IMR-90 (cell line): ENCODE measurements around the gene TIAM2. TPM values are rescaled to one million over a fixed set of nuclear protein-coding genes. Genes with fewer than 3 reads are reported as not detected.

ENCODE experiments used
- ATAC-seq: fragments of 200-7000 bp; cut with Tn5 transposase; 2 replicates; pipeline ENCODE4 v1.9.1; 2020; ENCODE audit warnings: low read depth, mild to moderate bottlenecking, moderate library complexity
- BruUV-seq: library from RNA; stranded (reverse); fragments of 400-500 nt; replicated peaks from 2 replicates; lab custom pipeline; 2021; lab: Mats Ljungman, UMichigan
- CTCF ChIA-PET: fragments of 300-600 bp; formaldehyde crosslinking; extraction: SDS; loops from one replicate; lab custom pipeline; 2021; ENCODE audit warnings: antibody characterized with exemption; lab: Yijun Ruan, JAX
- POLR2A ChIA-PET: fragments of 300-600 bp; sonication (Branson Sonifier 250); formaldehyde crosslinking; loops from one replicate; lab custom pipeline; 2022; ENCODE audit warnings: antibody characterized with exemption; ENCODE audit not compliant: unreplicated experiment; lab: Charles Lee
- DNase-seq: peaks from one replicate; pipeline ENCODE4 v3.0.0; 2013
- H2AFZ ChIP-seq: replicated peaks from 2 replicates; pipeline ENCODE3; 2013; ENCODE audit warnings: low read length, mild to moderate bottlenecking; ENCODE audit not compliant: poor library complexity
- H2AK5ac ChIP-seq: 2 replicates; pipeline ENCODE4 v1.6.1; 2013; ENCODE audit warnings: low read depth, low read length, inconsistent platforms
- H2AK9ac ChIP-seq: replicated peaks from 2 replicates; pipeline ENCODE3; 2013; ENCODE audit warnings: mild to moderate bottlenecking, low read depth, low read length, moderate library complexity; ENCODE audit not compliant: poor library complexity
- H2BK120ac ChIP-seq: 2 replicates; pipeline ENCODE4 v1.6.1; 2013; ENCODE audit warnings: low read depth, low read length, inconsistent platforms
- H2BK15ac ChIP-seq: 3 replicates; pipeline ENCODE4 v1.6.1; 2013; ENCODE audit warnings: low read depth, low read length, inconsistent platforms
- H2BK20ac ChIP-seq: 2 replicates; pipeline ENCODE4 v1.6.1; 2013; ENCODE audit warnings: low read depth, mild to moderate bottlenecking, inconsistent platforms, low read length, moderate library complexity
- H2BK5ac ChIP-seq: 2 replicates; pipeline ENCODE4 v1.6.1; 2013; ENCODE audit warnings: mild to moderate bottlenecking, low read depth, low read length, inconsistent platforms; ENCODE audit not compliant: poor library complexity, severe bottlenecking
- H3K14ac ChIP-seq: replicated peaks from 2 replicates; pipeline ENCODE4 v1.6.1; 2013; ENCODE audit warnings: low read depth, low read length, inconsistent platforms
- H3K18ac ChIP-seq: 2 replicates; pipeline ENCODE4 v1.6.1; 2013; ENCODE audit warnings: low read depth, low read length, control low read depth
- H3K23ac ChIP-seq: 2 replicates; pipeline ENCODE4 v1.6.1; 2013; ENCODE audit warnings: low read depth, low read length, inconsistent platforms
- H3K27ac ChIP-seq: 2 replicates; pipeline ENCODE4 v1.5.1; 2013; ENCODE audit warnings: mild to moderate bottlenecking, control low read depth, low read length; ENCODE audit not compliant: insufficient read depth
- H3K27me3 ChIP-seq: 2 replicates; pipeline ENCODE4 v1.6.1; 2013; ENCODE audit warnings: low read length; ENCODE audit not compliant: control insufficient read depth, insufficient read depth
- H3K36me3 ChIP-seq: 2 replicates; pipeline ENCODE4 v1.6.1; 2013; ENCODE audit warnings: low read length, mixed read lengths; ENCODE audit not compliant: control insufficient read depth, insufficient read depth
- H3K4ac ChIP-seq: 2 replicates; pipeline ENCODE4 v1.6.1; 2013; ENCODE audit warnings: low read depth, low read length, inconsistent platforms
- H3K4me1 ChIP-seq: 2 replicates; pipeline ENCODE4 v1.6.1; 2013; ENCODE audit warnings: low read length, mixed read lengths; ENCODE audit not compliant: control insufficient read depth, insufficient read depth
- H3K4me2 ChIP-seq: 2 replicates; pipeline ENCODE4 v1.6.1; 2013; ENCODE audit warnings: low read depth, mild to moderate bottlenecking, control low read depth, low read length, moderate library complexity
- H3K4me3 ChIP-seq: 2 replicates; pipeline ENCODE4 v1.5.1; 2013; ENCODE audit warnings: low read depth, mild to moderate bottlenecking, control low read depth, low read length, moderate library complexity; ENCODE audit not compliant: insufficient read depth
- H3K56ac ChIP-seq: 2 replicates; pipeline ENCODE4 v1.6.1; 2013; ENCODE audit warnings: low read length, inconsistent platforms; ENCODE audit not compliant: insufficient read depth; ENCODE audit errors: extremely low read depth
- H3K79me1 ChIP-seq, 2 experiments: 2 replicates each; pipeline ENCODE4 v1.6.1; 2013; ENCODE audit warnings: low read length in 2 of 2, inconsistent platforms in 1 of 2, low read depth in 1 of 2
- H3K9ac ChIP-seq: 2 replicates; pipeline ENCODE4 v1.6.1; 2013; ENCODE audit warnings: low read depth, low read length, control low read depth
- H3K9me1 ChIP-seq: 2 replicates; pipeline ENCODE4 v1.6.1; 2013; ENCODE audit warnings: low read length, inconsistent platforms; ENCODE audit not compliant: insufficient read depth
- H3K9me3 ChIP-seq: 2 replicates; pipeline ENCODE4 v1.6.1; 2013; ENCODE audit warnings: low read length; ENCODE audit not compliant: control insufficient read depth, insufficient read depth
- H4K20me1 ChIP-seq: 2 replicates; pipeline ENCODE4 v1.6.1; 2013; ENCODE audit warnings: low read length, inconsistent platforms; ENCODE audit not compliant: insufficient read depth
- H4K5ac ChIP-seq: 2 replicates; pipeline ENCODE4 v1.6.1; 2013; ENCODE audit warnings: mild to moderate bottlenecking, low read depth, low read length, control low read depth
- H4K8ac ChIP-seq, 2 experiments: 2 replicates each; pipeline ENCODE4 v1.6.1; 2013; ENCODE audit warnings: low read depth in 2 of 2, low read length in 2 of 2, control low read depth in 1 of 2, inconsistent platforms in 1 of 2
- H4K91ac ChIP-seq: 2 replicates; pipeline ENCODE4 v1.6.1; 2013; ENCODE audit warnings: low read depth, low read length, inconsistent platforms; ENCODE audit not compliant: insufficient read depth
- BHLHE40 ChIP-seq: fragments of 150-350 bp; IDR thresholded peaks from 2 replicates; pipeline ENCODE4 v1.6.1; 2016; ENCODE audit warnings: mild to moderate bottlenecking, low read depth, low read length
- CEBPB ChIP-seq: IDR thresholded peaks from 2 replicates; pipeline ENCODE4 v1.6.1; 2012; ENCODE audit warnings: low read depth, low read length, improper control_type of control experiment
- CHD1 ChIP-seq: IDR thresholded peaks from 2 replicates; pipeline ENCODE4 v1.6.1; 2012; ENCODE audit warnings: low read depth, low read length, improper control_type of control experiment
- CTCF ChIP-seq: conservative IDR thresholded peaks from 2 replicates; pipeline ENCODE4 v1.5.1; 2012; ENCODE audit warnings: mild to moderate bottlenecking, low read depth, low read length, improper control_type of control experiment
- ELK1 ChIP-seq: fragments of 150-350 bp; IDR thresholded peaks from 2 replicates; pipeline ENCODE4 v1.6.1; 2016; ENCODE audit warnings: low read depth, mild to moderate bottlenecking, low read length, moderate library complexity, borderline replicate concordance
- FOS ChIP-seq: fragments of 150-350 bp; IDR thresholded peaks from 2 replicates; pipeline ENCODE4 v1.6.1; 2016; ENCODE audit warnings: low read depth, low read length
- MAFK ChIP-seq: IDR thresholded peaks from 2 replicates; pipeline ENCODE4 v1.6.1; 2012; ENCODE audit warnings: low read depth, low read length, improper control_type of control experiment
- MAZ ChIP-seq: IDR thresholded peaks from 2 replicates; pipeline ENCODE4 v1.6.1; 2012; ENCODE audit warnings: low read depth, mild to moderate bottlenecking, low read length, improper control_type of control experiment, moderate library complexity, borderline replicate concordance
- MXI1 ChIP-seq: IDR thresholded peaks from 2 replicates; pipeline ENCODE4 v1.6.1; 2012; ENCODE audit warnings: low read depth, mild to moderate bottlenecking, low read length, moderate library complexity, borderline replicate concordance
- NFE2L2 ChIP-seq: fragments of 150-350 bp; IDR thresholded peaks from 2 replicates; pipeline ENCODE4 v1.6.1; 2016; ENCODE audit warnings: low read depth, mild to moderate bottlenecking, low read length
- POLR2A ChIP-seq: IDR thresholded peaks from 2 replicates; pipeline ENCODE4 v1.6.1; 2012; ENCODE audit warnings: mild to moderate bottlenecking, low read depth, low read length
- RAD21 ChIP-seq: IDR thresholded peaks from 2 replicates; pipeline ENCODE4 v1.6.1; 2012; ENCODE audit warnings: low read length, improper control_type of control experiment
- RCOR1 ChIP-seq: IDR thresholded peaks from 2 replicates; pipeline ENCODE4 v1.6.1; 2012; ENCODE audit warnings: mild to moderate bottlenecking, low read length, improper control_type of control experiment; ENCODE audit not compliant: insufficient replicate concordance
- RFX5 ChIP-seq: IDR thresholded peaks from 2 replicates; pipeline ENCODE4 v1.8.0; 2012; ENCODE audit warnings: low read depth, mild to moderate bottlenecking, low read length, moderate library complexity
- SMC3 ChIP-seq: fragments of 150-350 bp; IDR thresholded peaks from 2 replicates; pipeline ENCODE4 v1.6.1; 2016; ENCODE audit warnings: low read depth, mild to moderate bottlenecking, antibody characterized with exemption, low read length, moderate library complexity
- WGBS, 2 experiments: methylation state at CpG; one replicate each; pipeline versions ENCODE4 v1.1.5 to v1.1.7; 2013; ENCODE audit warnings: missing lambda C conversion rate in 2 of 2; ENCODE audit not compliant: insufficient read length in 1 of 2; ENCODE audit errors: extremely low coverage in 2 of 2; 5-methylcytosine and 5-hydroxymethylcytosine counted together
- dilution Hi-C: fragments of 300-500 bp; cut with HindIII; formaldehyde crosslinking; loops from one replicate; pipeline ENCODE4 v1.14.3; 2018; ENCODE audit warnings: low sequenced_read_pairs; ENCODE audit not compliant: unreplicated experiment
- in situ Hi-C: fragments of 300-500 bp; cut with MboI; formaldehyde crosslinking; loops from 3 replicates; pipeline ENCODE4 v1.14.3; 2019; ENCODE audit warnings: low sequenced_read_pairs, inconsistent platforms, mixed read lengths
- intact Hi-C: fragments of 100-400 bp; cut with micrococcal nuclease; formaldehyde crosslinking; loops from 2 replicates; pipeline ENCODE4 v1.10.0; 2022
- polyA plus RNA-seq, 3 experiments: library from polyadenylated mRNA; depleted of rRNA; stranded (reverse); fragments of >200 nt; gene quantifications; 2 replicates each; pipeline ENCODE4 v1.2.3, GENCODE V29; 2012; ENCODE audit warnings: low replicate concordance in 1 of 3
- total RNA-seq: library from RNA; depleted of rRNA; stranded (reverse); fragments of >200 nt; gene quantifications from 2 replicates; pipeline ENCODE4 v1.2.3, GENCODE V29; 2012
- TF ChIP-seq, protein P1 (sequence below): fragments of 150-350 bp; IDR thresholded peaks from 2 replicates; pipeline ENCODE4 v1.6.1; 2017; ENCODE audit warnings: mild to moderate bottlenecking, antibody characterized with exemption, low read length, low read depth

Gene TIAM2
- total and polyA plus RNA-seq, 2 of the 4 experiments (the other 2 are of a cell fraction): 3.1 to 4.7 TPM

- in situ Hi-C loops: no loop called here
- Histone ChIP-seq H2BK120ac (no peak overlapping the region), H3K4me3 (no peak overlapping the region), H2BK20ac (no peak overlapping the region), H2BK5ac (no peak overlapping the region), H3K79me1 (no peaks in the 10 kb centered on the region; a peak in 1 of 4 replicates), H4K5ac (no peak overlapping the region), H4K20me1 (no peaks in the 10 kb centered on the region), H3K36me3 (no peaks in the 10 kb centered on the region), H3K18ac (no peak overlapping the region), H3K4me1 (no peaks in the 10 kb centered on the region; the same call in 1 of the 2 replicates), H3K14ac (no peak overlapping the region), H2AK9ac (no peak overlapping the region), H2BK15ac (no peak overlapping the region), H3K9ac (no peak overlapping the region), H3K9me3 (no peaks in the 10 kb centered on the region), H3K4me2 (no peak overlapping the region), H4K91ac (no peak overlapping the region), H3K23ac (no peak overlapping the region), H3K27me3 (no peaks in the 10 kb centered on the region), H2AFZ (no peak overlapping the region), H3K27ac (no peak overlapping the region), H4K8ac (no peak overlapping the region), H2AK5ac (no peak overlapping the region), H3K4ac (no peak overlapping the region), H3K9me1 (no peaks in the 10 kb centered on the region), H3K56ac (no peak overlapping the region)
- ATAC-seq (no peak), DNase-seq (no peak)
- no TSS peak for BruUV-seq
- TF ChIP-seq CEBPB (no peak), BHLHE40 (no peak), NFE2L2 (no peak), FOS (no peak), CHD1 (no peak), MAZ (no peak), RCOR1 (no peak), MAFK (no peak), RFX5 (no peak), POLR2A (no peak), SMC3 (no peak), ELK1 (no peak), CTCF (no peak), RAD21 (no peak), MXI1 (no peak)
- TF ChIP-seq, protein P1, sequence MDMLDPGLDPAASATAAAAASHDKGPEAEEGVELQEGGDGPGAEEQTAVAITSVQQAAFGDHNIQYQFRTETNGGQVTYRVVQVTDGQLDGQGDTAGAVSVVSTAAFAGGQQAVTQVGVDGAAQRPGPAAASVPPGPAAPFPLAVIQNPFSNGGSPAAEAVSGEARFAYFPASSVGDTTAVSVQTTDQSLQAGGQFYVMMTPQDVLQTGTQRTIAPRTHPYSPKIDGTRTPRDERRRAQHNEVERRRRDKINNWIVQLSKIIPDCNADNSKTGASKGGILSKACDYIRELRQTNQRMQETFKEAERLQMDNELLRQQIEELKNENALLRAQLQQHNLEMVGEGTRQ: no peak
- POLR2A ChIA-PET: no interaction called here
- dilution Hi-C loops: no loop called here
- intact Hi-C loops: no loop called here
- 100% methylated on average over 1 of the region's 12 CpGs; no CpG with 5 or more reads in 1 of the 2 experiments for WGBS, 2 experiments
- CTCF ChIA-PET: no interaction called here
Measured at GRCh38 chr6:155041741-155042279, 46.7 kb downstream of the TIAM2 start.
